ENCODE measurements around the gene CCL20.
A peak's percentile ranks its signal among the peaks of the same experiment; 100 is the strongest.
"Not testable (repeated sequence)": the region's sequence is repeated elsewhere in the genome, so short reads cannot be mapped to it uniquely, and the experiment has no call there.

Gene CCL20

GRCh38 chr2:227818675-227819397 is 5.2 kb downstream of the CCL20 start:
- no peak for DNase-seq (ENCODE audit: low spot score in 2 of 2)
- peak; percentile 44 for ATAC-seq
- Mint-ChIP-seq H3K27ac (peak overlapping the region; percentile 92), H3K9me3 (peaks cover 5% of the 10 kb centered on the region), H3K36me3 (peaks cover 48% of the 10 kb centered on the region), H3K4me1 (peaks cover 42% of the 10 kb centered on the region), H3K4me3 (peak overlapping the region; percentile 79)

DNA sequence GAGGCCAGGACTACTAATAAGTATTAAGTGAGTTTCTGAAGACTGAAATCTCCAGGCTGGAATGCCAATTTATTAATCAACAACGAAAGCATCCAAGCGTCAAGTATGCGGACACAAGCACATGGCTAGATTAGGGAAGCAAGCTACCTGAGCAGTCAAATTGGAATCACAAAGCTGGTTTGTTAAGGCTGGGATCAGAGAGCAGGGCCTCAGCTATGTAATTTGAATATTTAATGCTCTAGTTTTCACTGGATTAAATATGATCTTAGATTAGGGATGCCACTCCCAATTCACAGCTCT is 5.7 kb downstream of the CCL20 start:
- no peak for ATAC-seq
- Mint-ChIP-seq H3K9me3 (peaks cover 5% of the 10 kb centered on the region), H3K27ac (peak overlapping the region; percentile 92), H3K36me3 (peaks cover 44% of the 10 kb centered on the region), H3K4me3 (peak overlapping the region; percentile 79), H3K4me1 (peaks cover 38% of the 10 kb centered on the region)
- no peak for DNase-seq (ENCODE audit: low spot score in 2 of 2)

DNA sequence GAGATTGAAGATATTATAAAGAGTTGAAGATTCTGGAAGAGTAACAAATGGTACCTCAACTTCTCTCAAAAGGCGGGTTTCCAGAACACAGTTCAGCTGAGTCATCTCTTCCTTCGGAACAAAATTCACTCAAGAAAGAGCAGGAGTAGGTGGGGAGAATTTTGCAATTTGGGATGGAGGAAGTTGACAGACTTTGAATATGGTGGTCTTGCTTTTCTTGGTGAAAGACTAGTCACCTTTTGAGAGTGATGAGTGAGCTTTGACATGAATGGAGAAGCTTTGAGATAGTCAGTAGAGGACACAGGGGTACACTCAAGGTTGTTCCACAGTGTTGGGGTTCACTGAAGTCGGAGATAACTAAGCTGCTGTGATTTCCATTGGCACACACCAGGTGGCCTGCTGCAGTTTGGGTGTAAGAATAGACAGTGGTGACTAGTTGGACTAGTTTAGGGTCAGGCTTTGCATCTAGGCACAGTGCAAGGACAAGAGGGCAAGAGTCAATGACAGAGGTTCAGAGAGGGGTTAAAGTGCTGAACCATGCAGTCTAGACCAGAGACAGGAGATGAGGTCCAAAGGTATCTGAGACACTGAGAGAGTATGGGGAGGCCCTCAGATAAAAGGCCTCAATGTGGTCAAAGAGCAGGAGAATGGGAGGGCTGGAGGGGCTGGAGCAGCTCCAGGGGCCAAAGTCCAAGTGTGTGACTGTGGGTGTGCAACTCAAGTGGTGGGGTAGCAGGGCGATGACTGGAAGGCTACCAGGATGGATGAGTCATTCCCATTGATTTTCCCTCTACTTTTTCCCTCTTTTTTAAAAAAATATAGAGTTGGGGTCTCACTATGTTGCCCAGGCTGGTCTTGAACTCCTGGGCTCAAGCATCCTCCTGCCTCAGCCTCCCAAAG is 7.7 kb downstream of the CCL20 start:
- ATAC-seq, result no peak
- Mint-ChIP-seq H3K27ac (no peak overlapping the region), H3K4me3 (no peak overlapping the region), H3K4me1 (peaks cover 44% of the 10 kb centered on the region), H3K36me3 (peaks cover 27% of the 10 kb centered on the region), H3K9me3 (peaks cover 5% of the 10 kb centered on the region)
- no peak for DNase-seq (ENCODE audit: low spot score in 2 of 2)

GRCh38 chr2:227822416-227823003 is 8.9 kb downstream of the CCL20 start:
- DNase-seq (ENCODE audit: low spot score in 2 of 2), result no peak
- no peak for ATAC-seq
- Mint-ChIP-seq H3K4me1 (peaks cover 55% of the 10 kb centered on the region), H3K4me3 (no peak overlapping the region), H3K36me3 (peaks cover 15% of the 10 kb centered on the region), H3K27ac (no peak overlapping the region), H3K9me3 (peaks cover 5% of the 10 kb centered on the region)

DNA sequence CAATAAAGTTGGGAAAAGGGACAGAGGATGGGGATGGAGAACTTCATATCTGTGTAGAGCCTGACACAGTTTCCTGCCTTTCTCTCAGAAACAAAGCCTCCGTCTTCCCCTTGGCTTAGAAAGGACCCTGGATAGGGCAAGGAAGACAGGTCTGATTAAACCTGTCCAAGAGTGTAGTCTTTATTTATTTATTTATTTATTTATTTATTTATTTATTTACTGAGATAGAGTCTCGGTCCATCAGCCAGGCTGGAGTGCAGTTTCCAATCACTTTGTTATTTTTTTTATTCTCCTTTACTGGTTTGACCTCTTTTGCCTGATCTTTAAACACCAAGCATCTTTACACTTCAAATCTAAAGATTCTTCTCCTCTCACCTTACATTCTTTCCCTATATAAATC is 10.3 kb downstream of the CCL20 start:
- Mint-ChIP-seq H3K4me1 (peaks cover 41% of the 10 kb centered on the region), H3K27ac (no peak overlapping the region), H3K36me3 (peaks cover 2% of the 10 kb centered on the region), H3K4me3 (no peak overlapping the region), H3K9me3 (peaks cover 5% of the 10 kb centered on the region)
- no peak for ATAC-seq
- DNase-seq (ENCODE audit: low spot score in 2 of 2), result no peak

DNA sequence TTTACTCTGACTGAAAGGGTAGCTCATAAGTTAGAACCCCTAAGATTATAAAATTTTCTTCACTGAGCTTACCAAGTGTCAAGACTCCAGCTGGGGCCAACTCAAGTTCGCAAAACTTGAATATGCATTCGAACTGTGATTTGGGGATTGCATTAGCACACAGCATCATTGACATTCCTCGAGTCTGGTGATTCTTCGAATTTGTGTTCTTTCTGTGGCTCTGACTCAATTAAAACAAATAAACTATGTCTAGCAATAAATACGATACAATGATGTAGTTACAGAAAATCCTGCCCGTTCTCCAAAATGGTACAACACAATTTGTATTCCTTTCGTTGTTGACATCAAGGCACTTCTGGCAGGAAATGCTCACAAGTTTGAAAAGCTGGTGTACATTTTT is 11.1 kb downstream of the CCL20 start:
- H3K36me3 Mint-ChIP-seq, result no peaks in the 10 kb centered on the region
- no peak for ATAC-seq
- peaks cover 37% of the 10 kb centered on the region for H3K4me1 Mint-ChIP-seq
- DNase-seq (ENCODE audit: low spot score in 2 of 2), result no peak
- H3K27ac Mint-ChIP-seq, result no peak overlapping the region
- no peak overlapping the region for H3K4me3 Mint-ChIP-seq
- H3K9me3 Mint-ChIP-seq, result peaks cover 5% of the 10 kb centered on the region

- peak; percentile 87 for ATAC-seq
- Mint-ChIP-seq H3K9me3 (no peaks in the 10 kb centered on the region), H3K36me3 (no peaks in the 10 kb centered on the region), H3K27ac (peak overlapping the region; percentile 75), H3K4me3 (peak overlapping the region; percentile 46), H3K4me1 (peaks cover 27% of the 10 kb centered on the region)
- DNase-seq (ENCODE audit: low spot score in 2 of 2), result no peak
These were observed 12.4 kb downstream of the CCL20 start for GRCh38 chr2:227826019-227826521.

- Mint-ChIP-seq H3K4me1 (peaks cover 22% of the 10 kb centered on the region), H3K9me3 (no peaks in the 10 kb centered on the region), H3K4me3 (peak overlapping the region; percentile 46), H3K36me3 (no peaks in the 10 kb centered on the region), H3K27ac (peak overlapping the region; percentile 75)
- no peak for DNase-seq (ENCODE audit: low spot score in 2 of 2)
- ATAC-seq, result peak; percentile 57
These were observed 12.9 kb downstream of the CCL20 start for GRCh38 chr2:227826563-227826962.

DNA sequence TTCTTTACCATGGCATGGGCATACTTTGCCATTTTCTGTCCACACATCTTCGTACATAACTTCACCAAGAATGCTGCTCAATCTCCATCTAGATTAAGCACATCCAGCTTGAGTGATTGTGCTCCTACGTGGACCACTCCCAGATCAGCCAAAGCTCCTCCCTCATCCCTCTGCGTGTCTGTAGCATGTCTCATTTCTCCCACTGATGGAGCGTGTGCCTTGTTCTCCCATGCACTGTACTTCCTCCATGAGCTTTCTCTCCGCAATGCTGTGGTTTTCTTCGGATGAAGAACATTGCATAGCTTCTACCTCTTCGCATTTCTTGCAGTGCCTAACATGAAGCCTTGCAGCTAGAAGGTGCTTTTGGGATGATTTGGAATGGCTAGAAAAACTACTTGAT is 13.5 kb downstream of the CCL20 start:
- ATAC-seq (no peak), DNase-seq (ENCODE audit: low spot score in 2 of 2) (no peak)
- no peaks in the 10 kb centered on the region for H3K9me3 Mint-ChIP-seq
- peaks cover 22% of the 10 kb centered on the region for H3K4me1 Mint-ChIP-seq
- H3K36me3 Mint-ChIP-seq, result no peaks in the 10 kb centered on the region
- peak overlapping the region; percentile 75 for H3K27ac Mint-ChIP-seq
- peak overlapping the region; percentile 46 for H3K4me3 Mint-ChIP-seq

DNA sequence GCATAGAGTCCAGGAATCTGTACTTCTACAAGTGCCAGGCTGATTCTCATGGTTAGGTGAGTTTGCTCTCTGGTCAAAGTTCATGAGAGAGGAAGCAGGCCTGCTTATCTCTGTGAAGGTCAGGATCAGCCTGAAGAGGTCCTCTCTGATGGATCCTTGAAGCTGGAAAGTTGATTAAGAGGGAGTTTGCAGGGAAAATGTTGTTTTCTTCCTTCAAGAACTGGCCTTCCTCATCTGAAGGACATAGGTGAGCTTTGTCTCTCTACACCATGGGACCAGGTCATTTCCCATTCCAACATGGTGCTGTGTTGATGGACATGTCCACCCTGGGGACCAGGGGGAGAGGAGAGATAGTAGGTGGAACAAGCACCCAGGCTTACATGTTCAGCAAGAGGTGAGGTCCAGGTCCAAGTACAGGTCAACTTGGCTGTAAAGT is 14.9 kb downstream of the CCL20 start:
- Mint-ChIP-seq H3K9me3 (no peaks in the 10 kb centered on the region), H3K4me3 (no peak overlapping the region), H3K4me1 (peaks cover 18% of the 10 kb centered on the region), H3K36me3 (no peaks in the 10 kb centered on the region), H3K27ac (no peak overlapping the region)
- DNase-seq (ENCODE audit: low spot score in 2 of 2), result no peak
- no peak for ATAC-seq

- Mint-ChIP-seq H3K4me3 (no peak overlapping the region), H3K27ac (no peak overlapping the region), H3K9me3 (no peaks in the 10 kb centered on the region), H3K4me1 (peaks cover 18% of the 10 kb centered on the region), H3K36me3 (no peaks in the 10 kb centered on the region)
- ATAC-seq, result no peak
- no peak for DNase-seq (ENCODE audit: low spot score in 2 of 2)
These were observed 15.7 kb downstream of the CCL20 start for GRCh38 chr2:227829337-227829736.

GRCh38 chr2:227834423-227834822 is 20.8 kb downstream of the CCL20 start:
- DNase-seq (ENCODE audit: low spot score in 2 of 2), result no peak
- Mint-ChIP-seq H3K4me3 (no peak overlapping the region), H3K9me3 (peaks cover 7% of the 10 kb centered on the region), H3K27ac (no peak overlapping the region), H3K4me1 (no peaks in the 10 kb centered on the region), H3K36me3 (no peaks in the 10 kb centered on the region)
- ATAC-seq, result no peak

DNA sequence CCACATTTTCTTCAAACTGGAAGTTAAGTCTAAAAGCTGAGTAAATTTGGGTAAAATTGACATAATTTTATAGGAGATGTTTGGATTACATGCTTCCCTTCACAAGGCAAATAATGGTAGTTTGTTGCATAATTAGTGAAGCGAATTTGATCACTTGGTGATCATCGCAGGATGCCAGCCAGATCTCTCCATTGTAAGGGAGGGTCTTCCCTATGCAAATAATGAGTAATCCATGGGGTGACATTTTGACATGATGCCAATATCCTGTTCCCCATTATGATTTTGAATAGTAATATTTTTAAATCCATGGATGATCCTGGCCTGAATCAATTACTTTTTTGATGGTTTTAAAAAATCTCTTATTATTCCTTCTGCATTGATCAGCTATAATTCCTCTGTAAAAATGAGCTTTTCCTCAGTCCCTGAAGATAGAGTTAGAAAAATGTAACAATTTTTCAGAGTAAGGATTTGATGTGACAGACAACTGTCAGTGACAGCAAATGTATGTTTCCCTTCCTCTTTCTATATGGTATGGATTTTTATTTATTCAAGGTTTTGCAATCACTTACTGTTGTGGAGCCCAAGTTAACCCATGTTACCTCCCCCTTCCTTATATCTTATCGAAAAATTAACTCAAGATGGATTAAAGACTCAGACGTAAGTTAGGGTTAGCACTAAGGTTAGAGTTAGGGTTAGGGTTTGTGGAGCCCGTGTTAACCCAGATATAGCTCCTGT is 21.4 kb downstream of the CCL20 start:
- DNase-seq (ENCODE audit: low spot score in 2 of 2) (no peak), ATAC-seq (no peak)
- no peak overlapping the region for H3K4me3 Mint-ChIP-seq
- no peak overlapping the region for H3K27ac Mint-ChIP-seq
- H3K9me3 Mint-ChIP-seq, result peaks cover 7% of the 10 kb centered on the region
- H3K4me1 Mint-ChIP-seq, result no peaks in the 10 kb centered on the region
- no peaks in the 10 kb centered on the region for H3K36me3 Mint-ChIP-seq

- H3K9me3 Mint-ChIP-seq; ATAC-seq; H3K4me1 Mint-ChIP-seq; H3K4me3 Mint-ChIP-seq; DNase-seq (ENCODE audit: low spot score in 2 of 2); H3K27ac Mint-ChIP-seq; H3K36me3 Mint-ChIP-seq: not testable (repeated sequence)
These were observed 25.9 kb downstream of the CCL20 start for GRCh38 chr2:227839339-227840129.

Measured in stimulated activated effector memory CD8-positive, alpha-beta T cell treated with anti-CD3 and anti-CD28 coated beads, Interleukin-12 subunit alpha, Interleukin-12 subunit beta, amount 100 ng/mL, for 72 hours (primary cell).